Erythroblast (primary cell): ENCODE data around the gene HIC1.

Source experiments
- GATA1 ChIP-seq: IDR thresholded peaks from 2 replicates; pipeline ENCODE4 v1.6.1; 2011; ENCODE audit warnings: low read depth, mild to moderate bottlenecking, control low read depth, low read length, moderate library complexity
- POLR2A ChIP-seq: IDR thresholded peaks from 2 replicates; pipeline ENCODE4 v1.6.1; 2011; ENCODE audit warnings: mild to moderate bottlenecking, low read length

GRCh38 chr17:2093349-2093748 lies 38.4 kb downstream of the HIC1 start:
- no peak for TF ChIP-seq POLR2A
- no peak for TF ChIP-seq GATA1
